Fibroblast of skin of left quadriceps (primary cell): Measurements from ENCODE around the gene SERPINB5.

Experiments used
- DNase-seq, 2 experiments: peaks; one replicate each; pipeline ENCODE4 v3.0.0-alpha.2; 2013; ENCODE audit warnings: low read depth in 2 of 2

Gene SERPINB5

DNA sequence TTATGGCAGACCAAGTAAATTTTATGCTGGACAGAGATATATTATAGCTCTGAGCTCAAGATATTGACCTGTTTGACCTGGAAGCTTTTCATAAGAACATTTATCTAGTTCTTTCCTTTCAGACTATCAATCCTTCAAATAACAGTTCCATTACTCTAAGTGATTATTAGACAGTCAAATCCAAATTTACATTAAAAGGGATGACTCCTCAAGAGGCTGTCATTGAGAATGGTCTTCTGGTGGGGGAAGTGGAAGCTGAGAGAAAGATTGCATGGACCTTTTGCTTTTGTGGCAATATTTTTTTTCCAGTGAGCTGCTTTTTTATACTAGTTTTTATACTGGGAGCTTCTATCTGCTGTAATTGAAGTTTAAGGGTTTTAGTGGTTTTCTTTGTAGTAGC, 50.5 kb downstream of the SERPINB5 start:
- no peak for DNase-seq

DNA sequence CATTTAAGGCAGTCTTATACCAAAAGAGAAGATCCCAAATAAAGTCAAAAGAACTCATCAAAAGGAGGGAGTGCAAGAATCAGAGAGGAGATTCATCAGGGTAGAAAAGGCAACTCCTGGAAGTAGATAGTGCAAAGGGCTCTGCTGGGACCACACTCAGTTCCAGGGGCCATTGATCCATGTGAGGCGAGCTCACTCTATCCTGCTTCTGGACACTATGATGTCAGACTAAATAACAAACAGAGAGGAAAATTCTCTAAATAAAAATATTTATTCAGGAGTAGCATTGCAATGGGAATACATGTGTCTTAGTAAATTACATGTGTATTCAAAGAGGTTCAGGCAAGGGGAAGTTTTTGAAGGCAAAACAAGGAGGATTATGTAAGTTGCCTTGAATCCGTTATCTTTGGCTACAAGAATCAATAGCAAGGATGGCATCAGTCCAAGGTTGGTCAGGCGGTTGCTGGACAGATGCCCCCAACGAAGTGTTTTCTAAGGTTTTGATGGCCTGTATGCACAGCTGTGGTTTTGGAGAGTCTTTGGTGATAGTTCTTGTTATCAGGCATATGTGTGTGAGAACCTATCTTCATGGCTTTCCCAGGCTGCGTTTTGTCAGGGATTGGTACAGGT, 52.2 kb downstream of the SERPINB5 start:
- DNase-seq = no peak

DNA sequence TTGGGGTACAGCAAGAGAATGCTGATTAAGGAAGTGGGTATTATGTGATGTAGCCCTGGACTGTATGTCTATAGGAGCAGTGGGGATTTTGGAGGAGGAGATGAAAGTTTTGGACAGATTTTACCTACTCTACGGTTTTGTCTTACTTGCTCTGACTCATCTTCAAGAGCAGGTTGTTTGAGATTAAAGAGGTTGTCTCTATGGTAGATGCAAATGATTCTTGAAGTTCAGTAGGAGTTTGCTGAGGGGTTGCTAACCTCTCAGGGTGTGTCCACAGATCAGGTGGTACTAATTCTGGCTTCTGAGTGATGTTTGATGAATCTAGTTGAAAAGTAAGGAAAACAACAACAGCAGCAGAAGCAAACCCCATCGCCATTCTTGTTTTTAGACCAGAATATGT, 55.7 kb downstream of the SERPINB5 start:
- DNase-seq = no peak

DNA sequence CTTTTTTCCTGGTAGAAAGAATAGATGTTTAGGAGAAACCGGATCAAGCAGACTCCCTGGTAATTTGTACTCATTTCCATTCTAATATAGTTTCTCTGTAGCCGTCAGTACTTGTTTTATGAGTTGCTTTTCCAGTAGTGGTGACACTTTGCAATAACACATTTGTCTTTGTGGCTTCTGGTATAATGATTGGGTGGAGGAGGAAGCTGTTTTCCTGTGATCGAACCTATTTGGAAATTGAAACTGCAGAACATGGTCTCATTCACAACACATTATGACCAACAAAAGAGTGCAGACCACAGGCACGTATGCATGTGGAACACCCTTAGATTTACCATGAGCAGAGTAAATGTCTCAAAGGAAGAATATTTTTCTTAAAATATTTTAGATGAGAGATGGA, 57.9 kb downstream of the SERPINB5 start:
- no peak for DNase-seq

DNA sequence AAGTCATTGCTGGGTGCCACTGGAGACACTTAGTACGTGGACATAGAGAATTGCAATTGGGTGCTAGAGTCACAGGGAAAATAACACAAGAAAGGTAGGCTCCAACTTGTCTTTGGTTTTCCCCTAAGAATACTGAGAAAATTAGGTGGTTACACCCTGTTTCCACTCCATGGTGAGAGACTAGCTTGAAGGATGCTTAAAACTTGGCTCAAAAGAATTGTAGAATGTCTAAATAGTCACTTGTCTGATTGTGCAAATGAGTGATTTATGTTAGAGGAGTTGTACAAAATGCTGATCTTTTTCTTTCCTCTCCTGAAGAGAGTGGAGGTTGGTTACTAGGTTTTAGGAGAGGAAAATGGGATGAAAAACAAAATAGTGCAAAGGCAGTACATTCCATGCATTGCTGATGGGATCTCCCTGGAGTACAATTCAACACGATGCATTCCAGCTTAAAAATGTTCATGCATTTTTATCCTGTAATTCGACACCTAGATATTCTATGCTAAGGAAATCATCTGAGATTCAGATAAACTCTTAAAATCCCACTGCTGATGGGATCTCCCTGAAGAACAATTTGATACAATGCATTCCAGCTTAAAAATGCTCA, 63.2 kb downstream of the SERPINB5 start:
- DNase-seq = peak; percentile 84 to 86

DNA sequence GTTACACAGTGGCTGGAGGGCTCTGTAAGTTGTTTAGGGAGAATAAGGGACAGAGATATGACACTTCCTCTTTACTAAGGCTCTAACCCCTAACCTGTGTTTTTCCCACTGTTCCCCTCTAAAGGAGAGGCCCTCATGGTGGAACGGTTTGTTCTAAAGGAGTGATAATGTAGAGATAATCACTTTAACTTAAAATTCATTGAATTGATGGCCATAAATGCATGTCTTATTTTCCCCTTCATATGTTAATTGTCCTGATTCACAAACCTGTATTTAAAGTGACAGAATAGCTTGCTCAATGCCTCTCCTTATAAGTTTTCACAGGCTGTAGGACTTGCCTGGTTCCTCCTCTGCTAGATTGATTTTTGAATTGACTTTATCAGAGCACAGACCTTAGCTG, 65.3 kb downstream of the SERPINB5 start, which contains the start of gene SERPINB12:
Gene SERPINB12 (plus strand): TSS at position 301 of the 400 bp plus-strand sequence. CDS start 13,791 bp downstream, outside the sequence.
- DNase-seq = no peak

DNA sequence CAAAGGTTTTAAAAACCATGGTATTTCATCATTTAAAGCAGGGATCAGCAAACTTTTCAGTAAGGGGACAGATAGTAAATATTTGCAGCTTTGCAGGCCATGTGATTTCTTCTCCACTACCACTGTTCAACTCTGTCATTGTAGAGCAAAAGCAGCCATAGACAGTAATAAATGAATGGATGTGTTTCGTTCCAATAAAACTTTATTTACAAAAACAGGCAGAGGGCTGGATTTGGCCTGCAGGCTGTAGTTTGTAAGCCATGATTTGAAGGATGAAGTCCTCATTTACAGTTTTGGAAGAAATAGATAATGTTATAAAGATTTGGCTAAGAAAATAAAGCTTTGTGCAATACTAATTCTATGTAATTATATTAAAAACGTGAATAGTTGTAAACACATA, 67.3 kb downstream of the SERPINB5 start:
- no peak for DNase-seq

DNA sequence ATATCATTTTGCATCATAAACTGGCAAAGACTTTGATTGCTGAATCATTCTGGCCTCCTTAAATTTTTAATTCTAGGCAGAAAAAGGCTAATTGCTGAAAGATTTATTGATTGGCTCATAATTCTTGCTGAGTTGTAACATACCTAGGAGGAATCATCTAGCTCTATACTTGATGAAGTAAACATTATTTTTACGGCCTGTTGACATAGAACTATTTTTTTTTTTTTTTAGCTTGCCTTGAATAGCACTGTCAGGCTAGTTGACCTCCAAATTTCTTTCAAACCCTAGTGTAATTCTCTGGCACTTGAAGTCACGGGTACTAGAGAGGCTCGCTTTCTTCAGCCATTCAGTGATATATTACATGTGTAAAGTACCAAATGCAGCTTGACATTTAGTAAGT, 68.2 kb downstream of the SERPINB5 start:
- DNase-seq = peak; percentile 64 to 67

DNA sequence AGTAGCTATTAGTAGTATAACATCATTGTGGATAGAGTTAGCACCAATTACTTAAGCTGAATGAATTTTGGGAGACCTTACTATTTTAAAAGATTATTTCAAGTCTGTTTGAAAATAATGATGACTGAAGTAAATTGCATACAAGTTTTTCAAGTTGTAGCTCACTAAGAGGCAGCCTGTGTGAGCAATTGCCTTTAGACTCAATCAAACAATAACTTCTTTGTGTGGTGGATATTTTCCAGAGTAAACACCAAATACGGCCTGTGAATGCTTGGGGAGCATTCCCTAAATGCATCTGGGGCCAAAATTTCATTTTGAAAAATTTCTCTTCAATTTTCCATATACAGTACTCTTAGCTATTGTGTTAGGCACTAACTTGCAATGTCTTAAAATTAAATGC, 73.3 kb downstream of the SERPINB5 start:
- DNase-seq = no peak

DNA sequence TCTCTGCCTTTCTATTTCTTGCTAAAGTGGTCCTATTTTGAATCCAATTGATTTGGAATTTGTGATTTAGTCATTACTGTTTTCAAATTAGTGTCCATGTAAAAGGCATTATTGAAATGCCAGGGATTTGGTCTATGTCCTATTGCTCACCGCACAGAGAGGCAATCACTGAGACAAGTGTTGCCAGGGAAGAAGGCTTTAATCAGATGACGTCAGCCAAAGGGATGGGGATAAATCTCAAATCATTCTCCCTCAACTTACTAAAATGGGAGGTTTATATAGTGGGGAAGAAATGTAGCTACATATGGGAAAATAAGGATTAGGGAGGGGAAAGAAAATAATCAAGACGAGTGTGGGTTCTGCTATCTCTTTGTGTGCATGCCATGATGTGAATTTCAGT, 75.0 kb downstream of the SERPINB5 start:
- no peak for DNase-seq

DNA sequence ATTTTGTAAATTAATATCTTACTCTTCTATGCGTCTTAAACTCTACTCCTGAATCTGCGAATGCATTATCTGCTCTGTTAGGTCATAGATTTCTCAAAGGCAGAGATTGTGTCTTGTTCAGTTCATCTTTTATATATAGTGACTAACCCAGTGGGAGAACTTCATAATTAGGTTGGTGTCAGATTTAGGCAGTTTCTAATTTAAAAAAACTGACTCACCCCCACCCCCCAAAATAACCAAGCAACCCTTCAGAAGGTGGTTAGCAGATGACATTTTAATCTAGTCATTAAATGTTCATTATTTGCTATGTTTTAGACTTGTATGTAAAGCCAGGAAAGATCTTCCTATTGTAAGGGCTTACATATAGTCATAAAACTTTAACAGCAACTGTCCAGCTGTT, 75.8 kb downstream of the SERPINB5 start:
- no peak for DNase-seq

DNA sequence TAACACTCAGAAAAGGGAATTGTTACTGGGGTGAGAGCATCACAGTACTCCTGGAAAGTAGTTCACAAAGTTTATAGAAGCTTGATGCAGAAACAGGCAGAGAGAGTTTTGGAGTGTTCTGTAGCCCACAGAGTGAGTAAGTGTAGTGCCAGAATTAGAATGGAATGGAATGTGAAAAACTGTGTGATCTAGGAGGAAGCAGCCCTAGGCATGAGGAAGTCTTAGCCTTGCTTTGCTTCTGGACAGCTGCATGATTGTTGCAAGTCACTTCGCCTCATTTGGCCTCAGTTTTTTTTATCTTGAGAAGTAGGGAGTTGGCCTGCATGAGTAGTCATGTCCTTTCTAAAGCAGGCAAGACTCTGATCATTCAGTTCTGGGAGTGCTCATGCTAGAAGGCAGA, 76.3 kb downstream of the SERPINB5 start:
- peak; percentile 85 to 90 for DNase-seq
